IMR-90 (cell line): Measurements from ENCODE around the gene EML4.

Experiments used
- CTCF ChIP-seq: conservative IDR thresholded peaks from 2 replicates; pipeline ENCODE4 v1.5.1; 2012; ENCODE audit warnings: mild to moderate bottlenecking, low read depth, low read length, improper control_type of control experiment
- USF2 ChIP-seq: fragments of 150-350 bp; IDR thresholded peaks from 2 replicates; pipeline ENCODE4 v1.6.1; 2017; ENCODE audit warnings: mild to moderate bottlenecking, antibody characterized with exemption, low read length, low read depth

- TF ChIP-seq CTCF (no peak), USF2 (no peak)
Measured at GRCh38 chr2:42161444-42161843, 7.7 kb upstream of the EML4 start.
